ELR (cell line): ENCODE data around the gene PIGU.
"Not testable (repeated sequence)": the region's sequence is repeated elsewhere in the genome, so short reads cannot be mapped to it uniquely, and the experiment has no call there.

Experiments
- DNase-seq: peaks from one replicate; pipeline ENCODE4 v3.0.0-alpha.2; 2015; ENCODE audit warnings: low read depth

PIGU gene

GRCh38 chr20:34676642-34677373 lies at the start of gene PIGU:
Gene PIGU (minus strand): TSS chr20:34677092. CDS start chr20:34677085, 7 bp downstream.
- peak; percentile 98 for DNase-seq

- no peak for DNase-seq
Observed at GRCh38 chr20:34724172-34724571, 47.3 kb upstream of the PIGU start.

- DNase-seq = not testable (repeated sequence)
Observed at GRCh38 chr20:34722560-34722959, 45.7 kb upstream of the PIGU start.

- no peak for DNase-seq
Observed at GRCh38 chr20:34720266-34720665, 43.4 kb upstream of the PIGU start.

- not testable (repeated sequence) for DNase-seq
Observed at GRCh38 chr20:34719242-34720017, 42.5 kb upstream of the PIGU start.

GRCh38 chr20:34717230-34718095 lies 40.6 kb upstream of the PIGU start:
- no peak for DNase-seq

GRCh38 chr20:34716921-34717229 lies 40.0 kb upstream of the PIGU start:
- no peak for DNase-seq

- peak; percentile 67 for DNase-seq
Observed at GRCh38 chr20:34715384-34715783, 38.5 kb upstream of the PIGU start.

- DNase-seq = not testable (repeated sequence)
Observed at GRCh38 chr20:34713944-34714515, 37.1 kb upstream of the PIGU start.

- DNase-seq = peak; percentile 100
Observed at GRCh38 chr20:34713194-34713943, 36.5 kb upstream of the PIGU start.

GRCh38 chr20:34712525-34713192 lies 35.8 kb upstream of the PIGU start:
- no peak for DNase-seq

GRCh38 chr20:34711813-34712430 lies 35.0 kb upstream of the PIGU start:
- DNase-seq = no peak

GRCh38 chr20:34710861-34711574 lies 34.1 kb upstream of the PIGU start:
- DNase-seq = no peak

GRCh38 chr20:34710568-34710839 lies 33.6 kb upstream of the PIGU start:
- DNase-seq = no peak

GRCh38 chr20:34709831-34710567 lies 33.1 kb upstream of the PIGU start:
- peak; percentile 82 for DNase-seq

GRCh38 chr20:34709044-34709830 lies 32.3 kb upstream of the PIGU start:
- peak; percentile 96 for DNase-seq

GRCh38 chr20:34708621-34709043 lies 31.7 kb upstream of the PIGU start:
- DNase-seq = peak; percentile 66
